ENCODE measurements around the gene MAP1A.
A peak's percentile ranks its signal among the peaks of the same experiment; 100 is the strongest.

DNA sequence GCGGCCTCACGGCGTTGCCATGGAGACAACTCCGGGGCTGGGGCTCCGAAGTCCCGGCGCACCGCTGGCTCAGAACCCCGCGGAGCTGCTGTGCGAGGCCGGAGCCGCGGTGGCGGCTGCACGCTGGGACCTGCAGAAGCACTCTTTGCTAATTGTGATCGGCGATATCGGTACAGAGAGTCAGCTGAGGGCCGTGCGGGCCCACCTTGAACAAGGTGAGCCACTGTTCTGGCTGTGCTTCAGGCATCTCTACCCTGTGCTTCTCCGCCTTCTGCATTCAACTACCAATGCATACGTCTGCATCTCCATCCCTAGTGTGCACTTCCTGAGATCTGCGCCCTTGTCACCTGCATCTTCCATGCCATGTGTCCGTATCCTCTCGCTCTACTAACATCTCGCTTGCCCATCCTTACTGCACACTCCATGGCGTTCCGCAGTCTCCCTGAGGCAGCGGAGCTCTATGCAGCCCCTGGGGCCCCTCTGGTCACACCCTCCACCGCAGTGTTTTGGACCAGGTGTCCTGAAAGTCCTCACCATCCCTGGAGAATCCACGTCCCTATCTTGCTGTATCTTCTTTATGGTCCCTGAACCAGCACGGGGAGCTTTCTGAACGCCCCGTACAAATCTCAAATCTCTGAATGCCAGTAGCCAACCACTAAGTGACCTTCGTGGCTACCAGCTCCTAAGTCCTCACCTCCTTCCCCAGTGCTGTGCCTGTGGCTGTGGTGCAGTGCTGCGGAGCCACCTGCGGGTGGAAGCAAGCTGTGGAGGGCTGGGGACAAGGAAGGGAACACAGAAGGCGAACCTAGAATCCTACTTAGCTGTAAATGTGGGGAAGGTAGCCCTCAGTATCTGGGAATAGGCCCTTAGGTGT, 6.2 kb upstream of the MAP1A start:
- TF ChIP-seq, protein P1, sequence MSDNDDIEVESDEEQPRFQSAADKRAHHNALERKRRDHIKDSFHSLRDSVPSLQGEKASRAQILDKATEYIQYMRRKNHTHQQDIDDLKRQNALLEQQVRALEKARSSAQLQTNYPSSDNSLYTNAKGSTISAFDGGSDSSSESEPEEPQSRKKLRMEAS (IDR thresholded peaks at IDR 0.05; ENCODE audit: low read depth, low read length) = peak; percentile 35; the same call in 1 of the 2 replicates
- no peak for TF ChIP-seq POLR2A (IDR thresholded peaks at IDR 0.05; ENCODE audit: extremely low read depth, insufficient read length)
- TF ChIP-seq, protein P2, sequence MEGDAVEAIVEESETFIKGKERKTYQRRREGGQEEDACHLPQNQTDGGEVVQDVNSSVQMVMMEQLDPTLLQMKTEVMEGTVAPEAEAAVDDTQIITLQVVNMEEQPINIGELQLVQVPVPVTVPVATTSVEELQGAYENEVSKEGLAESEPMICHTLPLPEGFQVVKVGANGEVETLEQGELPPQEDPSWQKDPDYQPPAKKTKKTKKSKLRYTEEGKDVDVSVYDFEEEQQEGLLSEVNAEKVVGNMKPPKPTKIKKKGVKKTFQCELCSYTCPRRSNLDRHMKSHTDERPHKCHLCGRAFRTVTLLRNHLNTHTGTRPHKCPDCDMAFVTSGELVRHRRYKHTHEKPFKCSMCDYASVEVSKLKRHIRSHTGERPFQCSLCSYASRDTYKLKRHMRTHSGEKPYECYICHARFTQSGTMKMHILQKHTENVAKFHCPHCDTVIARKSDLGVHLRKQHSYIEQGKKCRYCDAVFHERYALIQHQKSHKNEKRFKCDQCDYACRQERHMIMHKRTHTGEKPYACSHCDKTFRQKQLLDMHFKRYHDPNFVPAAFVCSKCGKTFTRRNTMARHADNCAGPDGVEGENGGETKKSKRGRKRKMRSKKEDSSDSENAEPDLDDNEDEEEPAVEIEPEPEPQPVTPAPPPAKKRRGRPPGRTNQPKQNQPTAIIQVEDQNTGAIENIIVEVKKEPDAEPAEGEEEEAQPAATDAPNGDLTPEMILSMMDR (IDR thresholded peaks at IDR 0.05; ENCODE audit: low read depth, low read length) = peak; percentile 51
